ENCODE results near the gene CHST11. TPM values are rescaled to one million over a fixed set of nuclear protein-coding genes. Genes with fewer than 3 reads are reported as not detected.

The CHST11 gene
- total RNA-seq, 2 donors from 2014 or later = 4.6 to 14.5 TPM

DNA sequence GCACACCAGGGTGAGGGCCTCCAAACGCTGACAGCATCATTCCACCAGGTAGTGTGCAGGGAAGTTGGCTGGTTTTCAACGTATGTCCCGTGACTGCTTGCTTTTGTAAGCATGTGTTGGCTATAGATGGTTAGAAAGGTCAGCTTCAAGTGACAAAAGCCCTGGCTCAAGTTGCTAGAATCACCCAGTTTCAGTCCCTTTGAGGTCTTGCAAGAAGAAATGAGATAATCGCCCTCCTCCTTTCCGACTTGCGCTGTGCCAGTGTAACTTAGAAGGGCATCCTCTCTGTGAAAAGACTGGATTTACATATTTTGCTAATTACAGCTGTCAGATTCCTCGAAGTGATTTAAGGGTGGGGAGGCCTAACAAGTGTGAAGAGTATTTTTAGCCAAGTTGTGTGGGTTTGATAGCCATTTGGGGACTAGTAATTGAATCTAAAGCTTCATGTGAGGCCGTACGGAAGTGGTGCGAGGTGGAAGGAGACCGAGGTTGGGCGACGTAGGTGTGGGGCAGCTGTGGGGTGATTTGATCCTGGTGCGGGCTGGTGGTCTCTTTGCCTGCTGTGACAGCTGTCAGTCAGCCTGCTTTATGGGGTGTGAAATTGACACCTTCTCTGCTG, 94.7 kb downstream of the CHST11 start:
- Histone ChIP-seq H3K4me1 (no peaks in the 10 kb centered on the region), H3K9me3 (no peaks in the 10 kb centered on the region), H3K27me3 (no peaks in the 10 kb centered on the region), H3K27ac (no peak overlapping the region), H3K36me3 (replicated peaks in 1 of 2; ENCODE audit: insufficient read depth in 1 of 2, low read depth in 2 of 2) (no peaks in the 10 kb centered on the region), H3K4me3 (no peak overlapping the region)
- intact Hi-C loops (cut with DNase I) = no loop called here
- TF ChIP-seq, protein P1, sequence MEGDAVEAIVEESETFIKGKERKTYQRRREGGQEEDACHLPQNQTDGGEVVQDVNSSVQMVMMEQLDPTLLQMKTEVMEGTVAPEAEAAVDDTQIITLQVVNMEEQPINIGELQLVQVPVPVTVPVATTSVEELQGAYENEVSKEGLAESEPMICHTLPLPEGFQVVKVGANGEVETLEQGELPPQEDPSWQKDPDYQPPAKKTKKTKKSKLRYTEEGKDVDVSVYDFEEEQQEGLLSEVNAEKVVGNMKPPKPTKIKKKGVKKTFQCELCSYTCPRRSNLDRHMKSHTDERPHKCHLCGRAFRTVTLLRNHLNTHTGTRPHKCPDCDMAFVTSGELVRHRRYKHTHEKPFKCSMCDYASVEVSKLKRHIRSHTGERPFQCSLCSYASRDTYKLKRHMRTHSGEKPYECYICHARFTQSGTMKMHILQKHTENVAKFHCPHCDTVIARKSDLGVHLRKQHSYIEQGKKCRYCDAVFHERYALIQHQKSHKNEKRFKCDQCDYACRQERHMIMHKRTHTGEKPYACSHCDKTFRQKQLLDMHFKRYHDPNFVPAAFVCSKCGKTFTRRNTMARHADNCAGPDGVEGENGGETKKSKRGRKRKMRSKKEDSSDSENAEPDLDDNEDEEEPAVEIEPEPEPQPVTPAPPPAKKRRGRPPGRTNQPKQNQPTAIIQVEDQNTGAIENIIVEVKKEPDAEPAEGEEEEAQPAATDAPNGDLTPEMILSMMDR (IDR thresholded peaks at IDR 0.05) = no peak
- no peak for TF ChIP-seq POLR2A (IDR thresholded peaks at IDR 0.05)
- no peak for ATAC-seq
- WGBS, 2 donors = 87 to 89% methylated on average over 14 of the region's 14 CpGs
- DNase-seq = no peak

DNA sequence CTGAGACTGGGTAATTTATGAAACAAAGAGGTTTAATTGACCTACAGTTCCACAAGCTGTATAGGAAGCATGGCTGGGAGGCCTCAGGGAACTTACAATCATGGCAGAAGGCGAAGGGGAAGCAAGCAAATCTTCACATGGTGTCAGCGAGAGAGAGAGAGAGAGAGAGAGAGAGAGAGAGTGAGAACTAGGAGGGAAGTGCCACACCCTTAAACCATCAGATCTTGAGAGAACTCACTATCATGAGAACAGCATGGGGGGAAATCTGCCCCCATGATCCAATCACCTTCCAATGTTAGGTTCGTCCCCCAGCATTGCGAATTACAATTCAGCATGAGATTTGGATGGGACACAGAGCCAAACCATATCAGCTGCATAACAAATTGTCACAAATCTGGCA, 96.7 kb downstream of the CHST11 start:
- ATAC-seq = no peak
- intact Hi-C loops (cut with DNase I) = no loop called here
- WGBS, 2 donors = 92 to 95% methylated on average over 4 of the region's 4 CpGs

DNA sequence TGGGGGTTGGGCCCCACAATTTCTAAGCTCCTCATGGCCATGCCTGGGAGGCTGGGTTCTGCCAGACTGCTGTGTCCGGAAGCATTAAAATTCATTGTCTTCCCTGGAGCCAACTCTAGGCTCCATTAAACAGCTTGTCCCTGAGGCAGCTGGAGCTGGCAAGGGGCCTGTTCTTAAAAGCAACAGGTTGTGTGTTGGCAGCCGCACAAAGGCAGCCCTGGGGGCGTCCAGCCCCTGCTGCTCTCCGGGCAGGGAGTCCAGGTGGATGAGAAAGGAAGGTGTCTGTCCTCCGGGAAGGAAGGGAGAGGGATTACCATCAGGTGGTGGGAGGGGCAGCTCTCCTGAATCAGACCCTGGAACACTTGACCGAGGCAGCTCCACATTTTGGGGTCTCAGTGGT, 98.9 kb downstream of the CHST11 start:
- peak in 1 of 4 donors; percentile 11 for DNase-seq
- intact Hi-C loops (cut with DNase I) = no loop called here
- no peak overlapping the region for H3K4me3 ChIP-seq
- H3K4me1 ChIP-seq = no peaks in the 10 kb centered on the region
- no peak overlapping the region for H3K27ac ChIP-seq
- WGBS, 2 donors = 61 to 67% methylated on average over 5 to 6 of the region's 6 CpGs
- ATAC-seq = no peak
- H3K9me3 ChIP-seq = no peaks in the 10 kb centered on the region
- H3K27me3 ChIP-seq = no peaks in the 10 kb centered on the region
- no peak for TF ChIP-seq POLR2A (IDR thresholded peaks at IDR 0.05)
- TF ChIP-seq, protein P1 (IDR thresholded peaks at IDR 0.05) = no peak
- H3K36me3 ChIP-seq (replicated peaks in 1 of 2; ENCODE audit: insufficient read depth in 1 of 2, low read depth in 2 of 2) = no peaks in the 10 kb centered on the region

More for the DNA sequence above, 96.7 kb downstream of the CHST11 start:
- DNase-seq = no peak
- TF ChIP-seq POLR2A (IDR thresholded peaks at IDR 0.05) = no peak
- TF ChIP-seq, protein P1 (IDR thresholded peaks at IDR 0.05) = no peak
- Histone ChIP-seq H3K27me3 (no peaks in the 10 kb centered on the region), H3K4me3 (no peak overlapping the region), H3K9me3 (no peaks in the 10 kb centered on the region), H3K36me3 (replicated peaks in 1 of 2; ENCODE audit: insufficient read depth in 1 of 2, low read depth in 2 of 2) (no peaks in the 10 kb centered on the region), H3K27ac (no peak overlapping the region), H3K4me1 (no peaks in the 10 kb centered on the region)

DNA sequence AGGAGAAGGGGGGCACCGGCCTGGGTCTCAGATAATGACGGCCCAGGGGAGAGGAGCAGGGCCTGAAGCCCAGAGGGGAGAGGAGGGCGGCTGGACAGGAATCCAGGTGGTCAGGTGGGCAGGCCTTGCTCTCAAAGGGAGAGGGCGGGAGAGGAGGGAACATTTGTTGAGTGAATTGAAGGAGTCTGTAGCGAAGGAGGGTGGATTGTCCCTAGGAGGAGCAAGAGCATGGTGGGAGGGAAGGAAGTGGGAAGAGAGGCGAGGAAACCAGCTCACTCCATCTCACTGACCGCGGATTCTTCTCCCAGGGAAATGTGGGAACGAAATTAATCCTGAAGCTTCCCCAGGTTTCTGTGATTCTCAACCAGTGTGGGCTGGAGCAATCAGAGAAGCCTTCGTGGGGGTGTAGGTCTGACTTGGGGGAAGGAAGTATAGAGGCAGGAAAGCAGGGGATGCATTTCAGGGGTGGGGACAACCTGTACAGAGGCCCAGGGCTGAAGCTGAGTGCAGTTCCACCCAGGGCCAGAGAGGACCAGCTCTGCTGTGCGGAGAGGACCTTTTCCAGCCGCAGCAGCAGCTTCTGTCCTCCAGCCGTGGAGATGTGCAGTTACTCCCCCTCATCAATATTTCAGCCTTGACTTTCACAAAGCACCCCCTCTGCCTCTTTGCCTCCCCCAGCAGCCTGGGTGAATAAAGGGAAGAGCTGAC, 100.9 kb downstream of the CHST11 start:
- TF ChIP-seq POLR2A (IDR thresholded peaks at IDR 0.05) = no peak
- TF ChIP-seq, protein P1 (IDR thresholded peaks at IDR 0.05) = no peak
- Histone ChIP-seq H3K4me3 (no peak overlapping the region), H3K9me3 (no peaks in the 10 kb centered on the region)

More for the DNA sequence above, 100.9 kb downstream of the CHST11 start:
- Histone ChIP-seq H3K27me3 (no peaks in the 10 kb centered on the region), H3K27ac (no peak overlapping the region), H3K4me1 (no peaks in the 10 kb centered on the region), H3K36me3 (replicated peaks in 1 of 2; ENCODE audit: insufficient read depth in 1 of 2, low read depth in 2 of 2) (no peaks in the 10 kb centered on the region)
- intact Hi-C loops (cut with DNase I) = no loop called here
- WGBS, 2 donors = 88 to 93% methylated on average over 12 to 13 of the region's 13 CpGs
- no peak for ATAC-seq
- DNase-seq = no peak
